Measurements from ENCODE around the gene HORMAD1. TPM values are rescaled to one million over a fixed set of nuclear protein-coding genes. Genes with fewer than 3 reads are reported as not detected.

Gene HORMAD1
- total RNA-seq, 6 donors from 2014 or later = 0.54 to 3.0 (median 2.6) TPM; not detected in 3

GRCh38 chr1:150751443-150751842, 30.7 kb upstream of the HORMAD1 start:
- Histone ChIP-seq H3K36me3 (peaks cover 5 to 49% (median 9%) of the 10 kb centered on the region in 4 donors), H3K4me1 (peaks cover 0 to 4% (median 1%) of the 10 kb centered on the region in 4 donors), H3K9me3 (no peaks in the 10 kb centered on the region), H3K27me3 (no peaks in the 10 kb centered on the region), H3K4me3 (no peak overlapping the region), H3K27ac (no peak overlapping the region)
- TF ChIP-seq EP300 (IDR thresholded peaks at IDR 0.05) (no peak), POLR2A (IDR thresholded peaks at IDR 0.05) (no peak), POLR2AphosphoS5 (IDR thresholded peaks at IDR 0.05) (no peak)
- TF ChIP-seq, protein P1, sequence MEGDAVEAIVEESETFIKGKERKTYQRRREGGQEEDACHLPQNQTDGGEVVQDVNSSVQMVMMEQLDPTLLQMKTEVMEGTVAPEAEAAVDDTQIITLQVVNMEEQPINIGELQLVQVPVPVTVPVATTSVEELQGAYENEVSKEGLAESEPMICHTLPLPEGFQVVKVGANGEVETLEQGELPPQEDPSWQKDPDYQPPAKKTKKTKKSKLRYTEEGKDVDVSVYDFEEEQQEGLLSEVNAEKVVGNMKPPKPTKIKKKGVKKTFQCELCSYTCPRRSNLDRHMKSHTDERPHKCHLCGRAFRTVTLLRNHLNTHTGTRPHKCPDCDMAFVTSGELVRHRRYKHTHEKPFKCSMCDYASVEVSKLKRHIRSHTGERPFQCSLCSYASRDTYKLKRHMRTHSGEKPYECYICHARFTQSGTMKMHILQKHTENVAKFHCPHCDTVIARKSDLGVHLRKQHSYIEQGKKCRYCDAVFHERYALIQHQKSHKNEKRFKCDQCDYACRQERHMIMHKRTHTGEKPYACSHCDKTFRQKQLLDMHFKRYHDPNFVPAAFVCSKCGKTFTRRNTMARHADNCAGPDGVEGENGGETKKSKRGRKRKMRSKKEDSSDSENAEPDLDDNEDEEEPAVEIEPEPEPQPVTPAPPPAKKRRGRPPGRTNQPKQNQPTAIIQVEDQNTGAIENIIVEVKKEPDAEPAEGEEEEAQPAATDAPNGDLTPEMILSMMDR (IDR thresholded peaks at IDR 0.05) = no peak
- 63 to 77% methylated on average over 6 of the region's 6 CpGs for WGBS, 2 donors
- ATAC-seq (ENCODE audit: low FRiP score in 2 of 2) (peak in 1 of 2 donors; percentile 30), DNase-seq (peak in 1 of 2 donors; percentile 46)

GRCh38 chr1:150749720-150750311, 29.1 kb upstream of the HORMAD1 start:
- 90 to 92% methylated on average over 8 of the region's 8 CpGs for WGBS, 2 donors
- H3K36me3 ChIP-seq = peaks cover 8 to 57% (median 17%) of the 10 kb centered on the region in 4 donors
- H3K27ac ChIP-seq = no peak overlapping the region
- no peak for TF ChIP-seq POLR2AphosphoS5 (IDR thresholded peaks at IDR 0.05)
- ATAC-seq (ENCODE audit: low FRiP score in 2 of 2) (no peak), DNase-seq (no peak)
- no peak overlapping the region for H3K4me3 ChIP-seq
- peaks cover 0 to 4% (median 1%) of the 10 kb centered on the region in 4 donors for H3K4me1 ChIP-seq
- no peaks in the 10 kb centered on the region for H3K9me3 ChIP-seq
- H3K27me3 ChIP-seq = no peaks in the 10 kb centered on the region

DNA sequence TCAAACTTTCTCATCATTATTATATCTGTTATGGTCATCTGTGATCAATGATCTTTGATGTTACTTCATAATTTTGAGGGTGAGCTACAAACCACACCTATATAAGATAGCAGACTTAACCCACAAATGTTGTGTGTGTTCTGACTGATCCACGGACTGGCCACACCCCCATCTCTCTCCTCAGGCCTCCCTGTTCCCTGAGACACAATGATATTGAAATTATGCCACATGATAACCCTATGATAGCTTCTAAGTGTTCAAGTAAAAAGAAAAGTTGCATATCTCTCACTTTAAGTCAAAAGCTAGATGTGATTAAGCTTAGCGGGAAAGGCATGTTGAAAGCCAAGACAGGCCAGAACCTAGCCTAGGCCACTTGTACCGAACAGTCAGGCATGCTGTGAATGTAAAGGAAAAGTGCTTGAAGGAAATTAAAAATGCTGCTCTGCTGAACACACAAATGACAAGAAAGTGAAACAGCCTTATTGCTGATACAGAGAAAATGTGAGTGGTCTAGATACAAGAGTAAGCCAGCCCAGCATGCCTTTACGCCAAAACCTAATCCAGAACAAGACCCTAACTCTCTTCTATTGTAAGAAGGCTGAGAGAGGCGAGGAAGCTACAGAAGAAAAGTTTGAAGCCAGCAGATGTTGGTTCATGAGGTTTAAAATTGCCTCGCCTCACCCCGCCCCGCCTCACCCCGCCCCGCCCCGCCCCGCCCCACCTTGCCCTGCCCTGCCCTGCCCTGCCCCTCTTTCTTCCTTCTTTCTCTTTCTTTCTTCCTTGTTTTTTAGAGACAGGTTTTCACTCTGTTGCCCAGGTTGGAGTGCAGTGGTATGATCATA, 28.4 kb upstream of the HORMAD1 start:
- 86 to 87% methylated on average over 12 of the region's 12 CpGs for WGBS, 2 donors
- Histone ChIP-seq H3K36me3 (peaks cover 8 to 53% (median 17%) of the 10 kb centered on the region in 4 donors), H3K4me3 (no peak overlapping the region), H3K27me3 (no peaks in the 10 kb centered on the region), H3K27ac (peak overlapping the region in 1 of 4 donors; percentile 15), H3K4me1 (peaks cover 0 to 4% (median 1%) of the 10 kb centered on the region in 4 donors), H3K9me3 (no peaks in the 10 kb centered on the region)
- DNase-seq = no peak
- TF ChIP-seq, protein P1 (IDR thresholded peaks at IDR 0.05) = no peak
- TF ChIP-seq EP300 (IDR thresholded peaks at IDR 0.05) = no peak
- no peak for TF ChIP-seq POLR2AphosphoS5 (IDR thresholded peaks at IDR 0.05)
- no peak for TF ChIP-seq POLR2A (IDR thresholded peaks at IDR 0.05)
- ATAC-seq (ENCODE audit: low FRiP score in 2 of 2) = no peak

DNA sequence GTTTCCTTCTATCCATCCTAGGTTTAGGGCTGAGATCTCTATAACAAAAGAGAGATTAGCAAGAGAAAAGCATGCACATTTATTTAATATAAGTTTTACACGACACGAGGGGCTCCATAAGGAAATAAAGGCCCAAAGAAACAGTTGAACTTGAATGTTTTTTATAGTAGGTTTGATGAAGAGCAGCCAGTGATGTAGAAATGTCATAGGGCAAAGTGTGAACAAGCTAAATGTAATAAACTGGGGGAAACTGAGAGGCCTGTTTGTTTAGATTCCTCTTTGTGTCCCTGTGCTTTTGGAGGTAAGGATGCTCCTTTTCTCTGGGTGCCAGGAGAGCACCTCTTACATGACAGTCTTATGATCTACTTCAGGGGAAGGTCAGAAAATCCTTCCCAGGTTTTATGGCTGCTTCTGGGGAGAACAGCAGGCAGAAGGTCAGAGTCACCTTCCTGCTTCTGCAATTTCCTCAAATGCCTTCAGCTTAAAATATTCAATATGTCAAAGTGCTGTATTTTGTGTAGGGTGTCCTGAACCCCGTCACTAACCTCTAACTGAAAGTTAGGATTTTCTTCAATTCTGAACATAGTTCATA, 9.5 kb upstream of the HORMAD1 start:
- ATAC-seq (ENCODE audit: low FRiP score in 2 of 2) (no peak), DNase-seq (no peak)
- Histone ChIP-seq H3K27me3 (no peaks in the 10 kb centered on the region), H3K4me3 (no peak overlapping the region), H3K4me1 (no peaks in the 10 kb centered on the region), H3K36me3 (peaks cover 0 to 11% (median 5%) of the 10 kb centered on the region in 4 donors), H3K9me3 (no peaks in the 10 kb centered on the region), H3K27ac (no peak overlapping the region)
- TF ChIP-seq POLR2A (IDR thresholded peaks at IDR 0.05) (no peak), EP300 (IDR thresholded peaks at IDR 0.05) (no peak), POLR2AphosphoS5 (IDR thresholded peaks at IDR 0.05) (no peak)
- TF ChIP-seq, protein P1 (IDR thresholded peaks at IDR 0.05) = no peak
- 84 to 85% methylated on average over 3 of the region's 3 CpGs for WGBS, 2 donors

DNA sequence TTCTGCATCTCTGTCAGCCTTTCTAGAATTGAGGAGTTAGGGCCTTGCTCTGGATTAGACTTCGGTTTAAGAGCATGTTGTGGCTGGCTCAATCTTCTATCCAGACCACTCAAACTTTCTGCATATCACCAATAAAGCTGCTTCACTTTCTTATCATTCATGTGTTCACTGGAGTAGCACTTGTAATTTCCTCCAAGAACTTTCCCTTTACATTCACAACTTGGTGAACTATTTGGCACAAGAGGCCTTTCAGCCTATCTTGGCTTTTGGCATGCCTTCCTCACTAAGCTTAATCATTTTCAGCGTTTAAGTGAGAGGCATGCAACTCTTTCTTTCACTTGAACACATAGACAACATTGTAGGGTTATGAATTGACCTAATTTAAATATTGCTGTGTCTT, 3.6 kb upstream of the HORMAD1 start:
- H3K4me1 ChIP-seq = no peaks in the 10 kb centered on the region
- no peak overlapping the region for H3K27ac ChIP-seq
- no peaks in the 10 kb centered on the region for H3K9me3 ChIP-seq
- no peaks in the 10 kb centered on the region for H3K36me3 ChIP-seq
- H3K4me3 ChIP-seq = no peak overlapping the region
- TF ChIP-seq POLR2AphosphoS5 (IDR thresholded peaks at IDR 0.05) (no peak), EP300 (IDR thresholded peaks at IDR 0.05) (no peak), POLR2A (IDR thresholded peaks at IDR 0.05) (no peak)
- TF ChIP-seq, protein P1 (IDR thresholded peaks at IDR 0.05) = no peak
- DNase-seq (no peak), ATAC-seq (ENCODE audit: low FRiP score in 2 of 2) (no peak)
- H3K27me3 ChIP-seq = no peaks in the 10 kb centered on the region
- 56 to 69% methylated on average over 2 of the region's 2 CpGs for WGBS, 2 donors
